ENCODE measurements around the gene LRRFIP1. TPM values are rescaled to one million over a fixed set of nuclear protein-coding genes. Genes with fewer than 3 reads are reported as not detected.

The LRRFIP1 gene
- total RNA-seq, 2 donors from 2014 or later, result 69.3 to 99.6 TPM

GRCh38 chr2:237723023-237723422, 95.6 kb downstream of the LRRFIP1 start:
- no peak for ATAC-seq
- intact Hi-C loops (cut with DNase I), result no loop called here

DNA sequence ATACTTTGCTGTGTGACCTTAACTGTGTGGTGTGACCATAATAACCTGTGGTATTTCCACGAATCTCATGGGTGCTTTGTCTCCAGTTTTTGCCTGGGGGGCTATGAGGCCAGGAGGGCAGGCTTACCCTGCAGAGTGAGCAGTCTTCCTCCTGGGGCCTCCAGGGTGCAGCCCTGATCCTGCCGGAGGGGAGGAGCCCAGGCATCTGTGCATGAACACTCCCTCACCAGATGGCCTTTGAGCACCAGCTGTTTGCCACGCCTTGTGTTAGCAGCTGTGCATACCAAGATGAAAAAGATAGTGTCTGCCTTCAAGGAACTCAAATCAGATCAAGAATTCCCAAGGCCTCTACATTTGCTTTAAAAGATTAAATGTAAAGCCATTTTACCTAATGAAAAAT, 96.2 kb downstream of the LRRFIP1 start:
- intact Hi-C loops (cut with DNase I), result no loop called here
- no peak for DNase-seq
- peak in 1 of 2 donors; percentile 63 for ATAC-seq

More at GRCh38 chr2:237723023-237723422, 95.6 kb downstream of the LRRFIP1 start:
- DNase-seq, result no peak

GRCh38 chr2:237724811-237725478, 97.6 kb downstream of the LRRFIP1 start:
- no peak for ATAC-seq
- intact Hi-C loops (cut with DNase I), result no loop called here
- DNase-seq, result no peak

- ATAC-seq, result peak in 1 of 2 donors; percentile 62
- no peak for DNase-seq
- intact Hi-C loops (cut with DNase I), result no loop called here
Measured at GRCh38 chr2:237725661-237726060, 98.3 kb downstream of the LRRFIP1 start.

DNA sequence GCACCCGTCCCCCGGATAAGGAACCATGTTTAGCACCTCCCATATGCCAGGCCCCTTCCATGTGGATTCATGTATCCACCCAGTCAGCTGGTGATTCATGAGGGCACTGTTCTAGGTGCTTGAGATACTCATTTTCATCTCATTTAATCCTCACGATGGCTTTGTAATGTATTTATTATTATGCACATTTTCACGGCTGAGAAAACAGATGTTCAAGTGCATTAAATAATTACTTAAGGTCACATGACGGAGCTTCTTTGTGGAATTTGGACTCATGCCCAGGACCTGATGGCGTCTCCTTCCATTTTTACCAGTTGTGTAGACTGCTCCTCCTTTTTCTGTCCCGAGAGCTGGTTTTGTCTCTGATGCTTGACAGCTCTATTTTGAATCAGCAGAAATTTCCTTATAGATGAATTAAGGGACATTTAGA, 99.0 kb downstream of the LRRFIP1 start:
- ATAC-seq (peak; percentile 53 to 55), DNase-seq (no peak)
- intact Hi-C loops (cut with DNase I), result no loop called here

- intact Hi-C loops (cut with DNase I), result no loop called here
- DNase-seq (no peak), ATAC-seq (no peak)
Measured at GRCh38 chr2:237727363-237727762, 100.0 kb downstream of the LRRFIP1 start.

GRCh38 chr2:237729681-237730475, 102.5 kb downstream of the LRRFIP1 start:
- DNase-seq, result no peak
- ATAC-seq, result no peak
- intact Hi-C loops (cut with DNase I), result loop anchor here (5.0 kb wide), 2 partner anchors 33 to 38 kb away; no protein-coding TSS in a partner anchor

DNA sequence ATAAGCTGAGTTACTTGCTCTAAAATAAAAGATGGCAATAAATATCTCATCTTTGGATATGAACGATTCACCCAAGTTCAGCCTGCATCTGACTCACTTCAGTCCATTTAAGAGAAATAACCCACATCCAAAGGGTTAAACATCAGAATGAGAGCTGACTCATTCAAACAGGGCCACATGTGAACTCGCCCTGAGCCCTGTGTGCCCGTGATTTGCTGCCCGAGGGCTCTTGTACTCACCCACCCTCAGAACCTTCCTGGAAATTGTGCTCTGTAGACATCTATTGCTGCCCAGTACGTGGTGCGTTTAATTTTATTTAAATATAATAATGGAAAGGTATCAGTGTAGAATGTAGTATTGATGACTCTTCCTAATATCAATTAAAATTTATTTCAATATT, 104.3 kb downstream of the LRRFIP1 start:
- ATAC-seq, result peak in 1 of 2 donors; percentile 36
- DNase-seq, result no peak
- intact Hi-C loops (cut with DNase I), result loop anchor here (5.0 kb wide), 2 partner anchors 34 to 39 kb away; no protein-coding TSS in a partner anchor

DNA sequence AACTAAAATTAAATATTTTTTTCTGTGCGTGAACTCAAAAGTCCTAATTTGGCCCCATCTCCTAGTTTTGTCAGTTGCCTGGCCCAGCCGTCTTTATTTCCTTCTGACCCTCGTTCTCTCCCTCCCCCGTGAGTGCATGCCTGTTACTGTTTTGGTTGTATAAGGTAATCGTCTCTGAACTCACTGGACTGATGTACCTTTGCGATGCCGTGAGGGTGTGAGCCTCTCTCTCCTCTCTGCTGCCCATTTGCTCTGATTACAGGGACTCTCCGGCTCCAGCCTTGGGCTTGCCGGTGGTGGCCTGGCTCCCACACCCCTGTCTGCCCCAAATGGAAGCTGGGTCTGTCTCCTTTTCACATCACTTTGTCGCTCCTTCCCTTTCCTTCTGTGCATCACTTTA, 104.7 kb downstream of the LRRFIP1 start:
- DNase-seq (no peak), ATAC-seq (peak in 1 of 2 donors; percentile 5)
- intact Hi-C loops (cut with DNase I), result loop anchor here (5.0 kb wide), 2 partner anchors 35 to 40 kb away; no protein-coding TSS in a partner anchor

DNA sequence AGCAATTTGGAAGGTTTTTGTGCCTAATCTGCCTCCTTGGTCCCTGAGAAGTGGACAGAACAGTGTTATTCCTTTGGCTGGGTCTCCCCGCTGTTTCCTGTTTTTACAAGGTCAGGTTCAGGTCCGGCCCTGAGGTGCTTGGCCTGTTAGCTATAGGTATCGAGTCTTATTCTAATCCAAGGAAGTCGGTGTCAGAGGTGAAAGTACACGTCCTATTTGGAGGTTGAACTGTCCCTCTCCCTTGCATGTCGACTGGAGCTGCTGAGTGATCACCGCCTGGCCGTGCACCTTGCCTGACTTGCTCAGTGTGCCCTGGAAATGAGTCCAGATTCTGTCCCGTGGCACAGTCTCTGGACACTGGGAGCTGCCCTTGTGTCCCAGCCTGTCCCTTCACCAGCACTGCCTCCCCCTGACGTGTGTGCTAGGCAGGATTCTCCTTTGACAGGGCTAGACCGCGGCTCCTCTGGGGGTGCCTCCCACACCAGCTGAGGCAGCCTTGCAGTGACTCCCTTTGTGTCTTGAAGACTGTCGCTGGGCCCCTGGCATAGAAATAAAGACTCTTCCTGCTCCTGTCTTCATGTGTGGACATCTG, 105.5 kb downstream of the LRRFIP1 start:
- intact Hi-C loops (cut with DNase I), result loop anchor here (5.0 kb wide), 2 partner anchors 36 to 41 kb away; no protein-coding TSS in a partner anchor
- peak; percentile 73 to 80 for ATAC-seq
- DNase-seq, result peak; percentile 55

GRCh38 chr2:237733677-237734300, 106.4 kb downstream of the LRRFIP1 start:
- DNase-seq, result no peak
- peak; percentile 13 to 42 for ATAC-seq
- intact Hi-C loops (cut with DNase I), result loop anchor here (5.0 kb wide), 2 partner anchors 36 to 41 kb away; no protein-coding TSS in a partner anchor

DNA sequence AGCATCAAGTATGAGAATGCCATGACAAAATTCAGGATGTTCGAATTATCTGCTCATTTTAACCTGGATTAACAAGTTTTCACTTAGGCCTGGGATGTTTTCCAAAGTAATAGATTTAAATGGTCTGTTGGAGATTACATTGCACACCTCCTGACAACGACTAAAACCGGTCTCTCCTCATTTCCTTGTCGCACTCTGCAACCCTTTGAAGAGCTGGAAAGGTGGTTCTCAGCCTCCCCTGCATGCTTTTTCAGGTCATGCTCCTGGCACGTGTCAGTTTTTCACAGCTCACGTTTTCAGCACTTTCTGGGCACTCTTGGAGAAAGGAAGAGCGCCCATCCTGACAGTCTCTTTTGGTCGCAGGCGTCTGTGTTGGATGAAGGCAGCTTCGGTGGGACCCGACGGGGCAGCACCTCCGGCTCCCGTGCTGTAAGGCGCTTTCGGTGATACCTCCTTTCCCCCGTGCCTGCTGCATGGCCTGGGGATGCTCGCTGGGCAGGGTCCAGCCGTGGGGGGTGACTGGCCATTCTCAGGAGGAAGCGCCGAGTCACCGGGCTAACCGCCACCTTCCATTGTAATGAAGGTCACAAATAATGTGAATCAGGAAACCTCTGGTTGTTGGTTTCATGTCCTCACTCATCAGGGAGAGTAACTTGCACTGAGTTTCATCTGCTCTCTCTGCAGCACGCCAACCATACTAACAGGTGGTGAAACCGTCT, 107.7 kb downstream of the LRRFIP1 start:
- ATAC-seq (no peak), DNase-seq (no peak)
- intact Hi-C loops (cut with DNase I), result loop anchor here (5.0 kb wide), 2 partner anchors 38 to 43 kb away; no protein-coding TSS in a partner anchor

- ATAC-seq, result no peak
- intact Hi-C loops (cut with DNase I), result no loop called here
Measured at GRCh38 chr2:237735798-237736197, 108.4 kb downstream of the LRRFIP1 start.

DNA sequence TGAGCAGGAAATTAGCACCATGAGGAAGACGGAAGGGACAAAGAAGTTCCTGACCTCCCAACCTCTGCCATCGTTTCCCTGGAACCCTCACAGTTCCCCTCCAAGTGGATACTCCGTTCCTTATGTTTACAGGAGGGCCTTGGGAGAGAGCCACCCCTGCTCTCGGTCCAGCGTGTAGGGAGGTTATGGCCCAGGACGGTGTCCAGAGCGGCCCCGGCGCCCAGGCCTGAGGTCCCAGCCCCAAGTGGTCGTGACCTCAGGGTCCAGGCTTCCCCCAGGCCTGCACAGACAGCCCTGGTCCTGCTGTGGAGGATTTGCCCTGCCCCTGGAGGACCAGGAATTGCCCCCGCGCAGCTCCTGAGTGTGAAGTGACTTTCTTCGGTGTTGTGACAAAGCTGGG, 109.4 kb downstream of the LRRFIP1 start:
- ATAC-seq (no peak), DNase-seq (no peak)
- intact Hi-C loops (cut with DNase I), result no loop called here

More at GRCh38 chr2:237735798-237736197, 108.4 kb downstream of the LRRFIP1 start:
- no peak for DNase-seq

- intact Hi-C loops (cut with DNase I), result no loop called here
- DNase-seq, result no peak
Measured at GRCh38 chr2:237737196-237737865, 109.9 kb downstream of the LRRFIP1 start.

DNA sequence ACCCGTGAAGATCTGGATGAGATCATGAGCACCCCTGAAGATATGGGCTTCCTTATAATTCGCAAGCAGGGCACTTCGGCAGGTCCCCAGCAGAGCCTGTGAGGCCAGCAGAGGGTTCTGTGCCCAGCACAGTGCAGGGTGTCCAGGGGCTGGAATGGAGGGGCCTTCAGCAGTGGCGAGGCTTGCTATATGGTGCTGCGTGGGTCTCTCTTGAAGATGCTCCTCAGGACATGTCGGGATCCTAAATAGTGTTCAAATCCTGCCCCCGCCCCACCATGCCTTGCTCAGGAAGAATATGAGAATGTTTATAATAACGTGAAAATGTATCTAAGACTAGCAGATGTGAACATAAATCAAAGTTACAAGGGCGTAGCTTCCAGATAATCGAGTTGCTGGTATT, 110.9 kb downstream of the LRRFIP1 start:
- DNase-seq, result no peak
- ATAC-seq, result no peak
- intact Hi-C loops (cut with DNase I), result no loop called here

More at GRCh38 chr2:237737196-237737865, 109.9 kb downstream of the LRRFIP1 start:
- ATAC-seq, result no peak

GRCh38 chr2:237739101-237739500, 111.7 kb downstream of the LRRFIP1 start:
- ATAC-seq, result peak; percentile 93 to 96
- peak; percentile 73 for DNase-seq
- intact Hi-C loops (cut with DNase I), result no loop called here

GRCh38 chr2:237742191-237742590, 114.8 kb downstream of the LRRFIP1 start:
- ATAC-seq, result no peak
- no peak for DNase-seq
- intact Hi-C loops (cut with DNase I), result loop anchor here in 1 of 2 donors (5.0 kb wide), 1 partner anchor 140 kb away; no protein-coding TSS in a partner anchor

Measured in left cardiac atrium (tissue), 4 donors.